ENCODE data around the gene NPLOC4.

NPLOC4 gene

GRCh38 chr17:81513753-81514488 is 123.0 kb downstream of the NPLOC4 start (continued):
- TF ChIP-seq HOXA7 (CRISPR knock-in tag; IDR thresholded peaks at IDR 0.05; ENCODE audit: borderline replicate concordance): no peak
- TF ChIP-seq KLF9 (tag by site-specific recombination; IDR thresholded peaks at IDR 0.05; ENCODE audit: low read depth): peak; percentile 16; the same call in 1 of the 2 replicates
- no peak for TF ChIP-seq ZNF248 (tag by site-specific recombination; IDR thresholded peaks at IDR 0.05)
- no peak for TF ChIP-seq ZNF658 (tag by site-specific recombination; IDR thresholded peaks at IDR 0.05)
- peak; percentile 95 for TF ChIP-seq ZNF423 (tag by site-specific recombination; IDR thresholded peaks at IDR 0.05)
- TF ChIP-seq MEIS1 (CRISPR knock-in tag; IDR thresholded peaks at IDR 0.05; ENCODE audit: borderline replicate concordance): no peak
- no peak for TF ChIP-seq ELK4 (IDR thresholded peaks at IDR 0.05; ENCODE audit: borderline replicate concordance, low read depth, low read length)
- TF ChIP-seq ZNF133 (tag by site-specific recombination; IDR thresholded peaks at IDR 0.05): no peak
- no peak for TF ChIP-seq ZNF518A (tag by site-specific recombination; conservative IDR thresholded peaks at IDR 0.05; ENCODE audit: low read depth)
- no peak for TF ChIP-seq ZNF132 (tag by site-specific recombination; IDR thresholded peaks at IDR 0.05; ENCODE audit: borderline replicate concordance)
- TF ChIP-seq ZNF174 (tag by site-specific recombination; IDR thresholded peaks at IDR 0.05): no peak
- TF ChIP-seq ZNF114 (tag by site-specific recombination; IDR thresholded peaks at IDR 0.05): no peak
- TF ChIP-seq ZNF23 (tag by site-specific recombination; IDR thresholded peaks at IDR 0.05; ENCODE audit: borderline replicate concordance): no peak
- no peak for TF ChIP-seq ZNF677 (tag by site-specific recombination; IDR thresholded peaks at IDR 0.05)
- no peak for TF ChIP-seq ZNF549 (tag by site-specific recombination; IDR thresholded peaks at IDR 0.05)
- TF ChIP-seq ZBTB17 (tag by site-specific recombination; IDR thresholded peaks at IDR 0.05): peak; percentile 63
- no peak for TF ChIP-seq ZNF391 (tag by site-specific recombination; IDR thresholded peaks at IDR 0.05; ENCODE audit: borderline replicate concordance, low read depth)
- TF ChIP-seq ZNF221 (tag by site-specific recombination; IDR thresholded peaks at IDR 0.05; ENCODE audit: borderline replicate concordance): no peak
- no peak; the same call in 1 of the 2 replicates for TF ChIP-seq KLF10 (tag by site-specific recombination; IDR thresholded peaks at IDR 0.05)
- no peak for TF ChIP-seq ZNF362 (tag by site-specific recombination; IDR thresholded peaks at IDR 0.05)
- 0 out of 2 replicates have a peak, but pooled peaks have one; percentile 19 for TF ChIP-seq YY1 (tag by site-specific recombination; IDR thresholded peaks at IDR 0.05)
- no peak for TF ChIP-seq ZNF302 (tag by site-specific recombination; IDR thresholded peaks at IDR 0.05; ENCODE audit: low read depth)
- 0 out of 2 replicates have a peak, but pooled peaks have one; percentile 56 for TF ChIP-seq ZBTB48 (tag by site-specific recombination; IDR thresholded peaks at IDR 0.05)
- TF ChIP-seq ZNF157 (tag by site-specific recombination; IDR thresholded peaks at IDR 0.05): no peak
- TF ChIP-seq GLI2 (tag by site-specific recombination; IDR thresholded peaks at IDR 0.05; ENCODE audit: borderline replicate concordance, low read depth): no peak
- TF ChIP-seq KLF17 (tag by site-specific recombination; IDR thresholded peaks at IDR 0.05): peak; percentile 42; the same call in 1 of the 2 replicates
- TF ChIP-seq ZNF274 (IDR thresholded peaks at IDR 0.05; ENCODE audit: low read length): no peak
- TF ChIP-seq ZNF274 (tag by site-specific recombination; IDR thresholded peaks at IDR 0.05; ENCODE audit: borderline replicate concordance): no peak
- no peak for TF ChIP-seq TCF7L2 (IDR thresholded peaks at IDR 0.05; ENCODE audit: borderline replicate concordance, low read depth, low read length)
- TF ChIP-seq KLF7 (tag by site-specific recombination; IDR thresholded peaks at IDR 0.05; ENCODE audit: borderline replicate concordance): no peak; the same call in none of the 2 replicates

All from HEK293 (cell line).